GM19372 (cell line): ENCODE measurements around the gene RNF7.
"Not testable (repeated sequence)": the region's sequence is repeated elsewhere in the genome, so short reads cannot be mapped to it uniquely, and the experiment has no call there.

Experiments
- ATAC-seq: cut with Tn5 transposase; IDR thresholded peaks from one replicate; pipeline ENCODE4 v1.9.1; 2021; ENCODE audit warnings: mild to moderate bottlenecking, low read depth, moderate library complexity; ENCODE audit not compliant: unreplicated experiment

The RNF7 gene

GRCh38 chr3:141777957-141778813 is 40.1 kb downstream of the RNF7 start:
- ATAC-seq, result no peak

GRCh38 chr3:141779667-141780066 is 41.6 kb downstream of the RNF7 start:
- no peak for ATAC-seq

- ATAC-seq, result no peak
Measured at GRCh38 chr3:141782386-141782932, 44.4 kb downstream of the RNF7 start.

- ATAC-seq, result no peak
Measured at GRCh38 chr3:141783632-141784031, 45.5 kb downstream of the RNF7 start.

DNA sequence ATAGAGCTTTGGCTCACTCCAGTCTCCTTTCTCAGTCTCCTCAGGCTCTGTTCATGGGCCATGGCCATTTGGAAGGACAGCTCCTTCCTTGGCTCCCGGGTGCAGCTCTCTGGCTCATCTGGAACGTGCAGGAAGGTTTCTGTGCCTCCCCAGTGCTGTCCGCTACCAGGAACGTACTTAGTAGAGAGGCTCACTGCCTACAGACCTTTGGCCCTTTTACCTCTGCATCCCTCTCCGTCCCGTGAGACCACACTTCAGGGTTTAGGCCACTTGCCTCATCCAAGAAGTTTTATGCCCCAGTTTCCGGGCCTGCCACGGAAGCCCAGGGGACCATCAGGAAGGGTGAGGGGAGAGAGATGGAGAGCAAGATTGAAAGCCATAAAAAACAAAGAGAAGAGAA is 46.0 kb downstream of the RNF7 start:
- no peak for ATAC-seq

DNA sequence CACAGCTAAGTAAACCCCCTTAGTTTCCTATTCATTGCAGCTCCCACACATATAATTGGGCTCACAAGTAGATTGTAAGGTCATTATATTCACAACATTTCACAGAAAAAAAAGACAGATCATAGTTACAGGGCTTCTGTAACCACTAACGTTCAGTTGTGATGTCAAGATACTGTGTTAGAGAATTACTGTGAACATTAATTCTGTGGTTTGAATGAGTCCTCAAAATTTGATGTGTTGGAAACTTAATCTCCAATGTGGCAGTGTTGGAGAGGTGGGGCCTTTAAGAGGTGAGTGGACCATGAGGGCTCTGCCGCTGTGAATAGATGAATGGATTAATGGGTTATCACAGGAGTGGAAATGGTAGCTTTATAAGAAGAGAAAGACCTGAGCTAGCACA is 46.4 kb downstream of the RNF7 start:
- ATAC-seq, result no peak

- no peak for ATAC-seq
Measured at GRCh38 chr3:141788149-141788548, 50.1 kb downstream of the RNF7 start.

DNA sequence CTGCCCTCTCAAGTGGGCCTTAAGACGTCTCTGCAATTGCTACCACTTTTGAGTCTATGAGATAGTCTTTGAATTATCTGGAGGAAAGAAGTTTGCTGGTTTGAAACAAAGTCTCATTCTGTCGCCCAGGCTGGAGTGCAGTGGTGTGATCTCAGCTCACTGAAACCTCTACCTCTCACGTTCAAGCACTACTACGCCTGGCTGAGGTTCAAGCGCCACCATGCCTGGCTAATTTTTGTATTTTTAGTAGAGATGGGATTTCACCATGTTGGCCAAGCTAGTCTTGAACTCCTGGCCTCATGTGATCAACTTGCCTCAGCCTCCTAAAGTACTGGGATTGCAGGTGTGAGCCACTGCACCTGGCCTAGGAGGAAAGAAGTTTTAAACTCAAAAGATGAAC is 50.7 kb downstream of the RNF7 start:
- not testable (repeated sequence) for ATAC-seq

- ATAC-seq, result no peak
Measured at GRCh38 chr3:141789281-141789680, 51.2 kb downstream of the RNF7 start.

- ATAC-seq, result no peak
Measured at GRCh38 chr3:141790171-141790570, 52.1 kb downstream of the RNF7 start.

GRCh38 chr3:141792495-141792894 is 54.4 kb downstream of the RNF7 start:
- ATAC-seq, result no peak

DNA sequence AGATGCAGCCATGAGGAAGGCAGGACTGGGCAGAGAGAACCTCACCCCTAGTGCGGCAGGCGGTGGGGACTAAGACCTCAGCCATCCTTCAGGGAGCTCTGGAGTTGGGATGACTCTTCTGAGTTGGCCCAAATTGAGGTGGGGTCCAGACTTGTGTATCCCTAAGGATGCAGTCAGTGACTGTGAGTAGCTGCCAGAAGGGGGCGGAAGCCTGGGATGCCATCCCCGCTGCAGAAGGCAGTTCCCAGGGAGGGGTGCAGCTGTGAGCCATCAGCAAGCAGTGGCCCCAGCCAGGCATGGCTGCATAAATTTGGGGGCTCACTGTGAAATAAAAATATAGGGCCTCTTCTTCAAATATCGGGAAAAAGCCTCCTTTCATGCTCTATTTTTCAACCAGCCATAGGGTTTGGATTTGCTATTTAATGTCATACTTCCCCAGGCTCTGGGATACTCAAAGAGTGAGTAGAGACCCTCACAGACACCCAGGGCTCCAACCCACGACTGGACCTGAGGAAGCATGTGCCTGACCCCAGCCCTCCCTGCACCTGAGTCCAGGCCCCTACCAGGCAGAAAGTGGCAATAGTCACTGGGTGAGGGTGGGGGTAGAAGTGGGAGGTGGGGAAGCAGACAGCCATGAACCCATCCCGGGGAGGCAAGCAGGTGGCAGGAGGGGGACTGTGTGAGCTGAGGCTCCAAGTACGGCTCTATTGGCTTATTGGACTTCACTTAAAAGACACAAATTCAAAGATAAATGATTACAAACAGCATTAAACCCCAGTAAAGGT is 55.6 kb downstream of the RNF7 start:
- ATAC-seq, result no peak

DNA sequence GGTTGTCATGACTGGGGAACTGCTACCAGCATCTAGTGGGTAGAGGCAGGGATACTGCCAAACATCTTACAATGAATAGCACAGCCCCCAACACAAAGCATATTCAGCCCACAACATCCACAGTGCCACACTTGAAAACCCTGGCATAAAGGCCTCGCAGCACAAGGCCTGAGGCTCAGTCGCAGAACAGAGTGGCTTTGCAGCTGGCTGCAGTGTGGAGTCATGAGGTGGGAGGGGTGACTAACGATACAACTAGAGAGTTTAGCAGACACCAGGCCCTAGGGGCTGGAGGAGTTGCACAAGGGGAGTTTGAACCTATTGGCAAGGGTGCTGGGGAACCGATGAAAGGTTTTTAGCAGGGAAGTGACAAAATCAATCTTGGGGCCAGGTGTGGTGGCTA is 57.2 kb downstream of the RNF7 start:
- no peak for ATAC-seq

- no peak for ATAC-seq
Measured at GRCh38 chr3:141795741-141796080, 57.6 kb downstream of the RNF7 start.

DNA sequence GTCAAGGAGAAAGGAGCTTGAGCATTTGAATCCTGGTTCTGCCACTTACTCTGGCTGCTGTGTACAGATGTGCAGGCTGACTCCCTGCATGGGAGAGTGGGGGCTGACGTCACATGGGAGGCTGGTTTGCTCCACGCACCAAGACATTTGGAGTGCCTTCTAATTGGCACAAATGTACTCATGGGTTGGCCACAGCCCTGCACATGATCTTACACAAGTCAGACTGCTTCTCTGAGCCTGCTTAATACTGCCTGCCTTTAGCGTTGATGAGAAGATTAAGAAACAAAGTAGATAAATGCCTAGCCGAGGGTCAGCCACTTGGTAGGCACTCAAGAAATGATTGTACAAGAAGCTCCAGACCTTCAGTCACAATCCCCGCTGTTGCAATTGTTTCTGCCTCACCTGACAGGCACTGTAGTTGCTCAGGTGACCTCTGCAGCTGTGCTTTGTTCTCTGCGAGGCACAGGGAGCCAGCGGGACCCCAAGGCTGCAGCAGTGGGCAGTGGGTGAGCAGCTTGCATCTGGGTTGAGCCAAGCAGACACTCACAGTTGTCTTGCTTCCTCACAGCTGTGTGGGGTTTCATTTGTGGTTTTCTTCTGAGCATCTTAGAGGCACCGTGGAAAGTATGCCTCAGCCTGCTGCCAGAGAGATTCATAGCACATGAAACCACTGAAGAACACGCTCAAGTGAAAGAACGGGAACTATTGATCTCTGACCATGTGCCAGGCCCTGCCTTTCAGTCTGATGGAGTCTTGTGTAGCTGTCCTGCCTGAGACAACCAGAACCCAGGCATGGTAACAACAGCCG is 58.2 kb downstream of the RNF7 start:
- ATAC-seq, result peak; percentile 96
